Activated effector memory CD4-positive, alpha-beta T cell treated with anti-CD3 and anti-CD28 coated beads, Interleukin-2, amount 50 U/mL, for 16 hours (primary cell): ENCODE measurements around the gene GSS.
"Not testable (repeated sequence)": the region's sequence is repeated elsewhere in the genome, so short reads cannot be mapped to it uniquely, and the experiment has no call there.

ENCODE experiments used
- DNase-seq: peaks from one replicate; pipeline ENCODE4 v3.0.0-alpha.2; 2020

The GSS gene

DNA sequence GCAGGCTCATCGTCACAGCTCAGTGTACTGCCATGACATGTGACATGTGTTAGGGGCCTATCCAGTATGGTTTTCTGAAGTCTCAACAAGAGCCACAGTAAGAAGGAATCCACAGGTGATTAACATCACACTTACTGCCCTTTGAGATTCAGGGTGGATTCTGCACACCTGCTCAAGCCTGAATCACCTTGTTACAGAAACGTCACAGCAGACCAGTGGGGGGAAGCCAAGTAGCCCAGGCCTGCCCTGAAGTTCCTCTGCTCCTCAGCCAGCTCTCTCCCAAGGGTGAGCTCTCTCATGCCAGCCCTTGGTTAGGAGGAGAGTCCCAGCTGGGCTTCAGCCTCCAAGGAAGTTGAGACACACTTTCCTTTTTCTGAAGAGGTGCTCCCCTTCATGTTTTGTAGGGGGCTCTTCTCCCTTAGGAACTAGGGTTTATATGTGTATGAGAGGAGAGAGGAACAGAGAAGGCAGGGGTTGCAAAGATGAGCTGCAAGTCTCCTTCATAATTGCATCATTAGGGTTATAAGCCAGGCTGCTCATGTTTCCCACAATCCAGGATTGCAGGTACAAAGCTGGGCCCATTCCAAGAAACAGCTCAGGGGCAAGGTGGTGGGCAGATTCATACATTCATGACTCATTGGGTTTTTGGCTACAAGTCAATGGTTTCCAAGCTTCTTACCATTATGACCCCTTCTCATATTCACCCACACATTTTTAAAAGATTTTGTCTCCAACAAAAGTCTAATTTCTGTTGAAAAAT is 11.6 kb downstream of the GSS start:
- no peak for DNase-seq

- no peak for DNase-seq
These were observed 13.3 kb downstream of the GSS start for GRCh38 chr20:34942301-34942700.

GRCh38 chr20:34941226-34941625 is 14.4 kb downstream of the GSS start:
- no peak for DNase-seq

- DNase-seq: no peak
These were observed 15.5 kb downstream of the GSS start for GRCh38 chr20:34940081-34940481.

DNA sequence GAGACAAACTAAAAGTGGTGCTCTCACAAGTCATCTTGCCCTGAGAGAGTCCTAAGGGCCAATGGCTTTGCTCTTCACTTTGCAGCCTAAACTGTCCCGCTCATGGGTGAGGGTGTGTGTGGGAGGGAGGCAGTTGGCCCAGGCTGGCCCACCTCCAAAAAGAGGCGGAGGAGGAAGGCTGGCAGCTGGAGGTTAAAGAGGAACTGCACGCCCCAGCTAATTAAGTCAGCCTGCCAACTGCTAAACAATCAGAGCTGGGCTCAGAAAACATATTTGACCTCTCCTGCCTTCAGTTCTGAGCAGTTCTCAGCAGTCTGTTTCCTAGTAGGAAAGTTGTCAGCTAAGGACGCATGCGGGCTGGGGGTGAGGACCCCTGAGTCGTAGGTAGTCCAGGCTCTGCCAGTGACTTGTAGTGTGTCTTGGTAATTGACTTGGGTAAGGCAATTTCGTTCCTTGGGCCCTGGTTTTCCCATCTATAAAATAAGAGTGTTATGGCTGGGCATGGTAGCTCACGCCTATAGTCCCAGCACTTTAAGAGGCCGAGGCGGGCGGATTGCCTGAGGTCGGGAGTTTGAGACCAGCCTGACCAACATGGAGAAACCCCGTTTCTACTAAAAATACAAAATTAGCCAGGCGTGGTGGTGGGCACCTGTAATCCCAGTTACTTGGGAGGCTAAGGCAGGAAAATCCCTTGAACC is 17.0 kb downstream of the GSS start:
- DNase-seq: no peak

- no peak for DNase-seq
These were observed 23.8 kb downstream of the GSS start for GRCh38 chr20:34931771-34932170.

- DNase-seq: no peak
These were observed 27.2 kb downstream of the GSS start for GRCh38 chr20:34928411-34928810.

DNA sequence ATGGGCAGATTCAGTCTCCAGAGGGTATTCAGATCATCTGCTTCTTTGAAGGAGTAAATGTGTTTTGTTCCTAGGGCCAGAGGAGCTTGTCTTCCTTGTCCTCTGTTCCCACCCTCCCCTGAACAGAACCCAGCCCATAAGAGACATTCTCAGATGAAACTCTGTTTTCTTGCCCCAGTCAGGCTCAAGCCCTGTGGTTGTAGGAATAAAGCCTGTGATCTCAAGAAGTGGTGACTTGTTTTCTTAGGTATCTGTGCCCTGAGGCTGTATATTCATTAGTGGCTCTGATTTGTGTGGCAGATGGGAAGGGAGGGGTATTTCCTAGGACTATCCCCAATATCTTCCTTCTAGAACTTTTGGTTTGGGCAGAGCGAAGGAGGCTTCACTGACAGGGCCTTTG is 27.9 kb downstream of the GSS start:
- DNase-seq: no peak

- DNase-seq: no peak
These were observed 29.0 kb downstream of the GSS start for GRCh38 chr20:34926581-34926980.

DNA sequence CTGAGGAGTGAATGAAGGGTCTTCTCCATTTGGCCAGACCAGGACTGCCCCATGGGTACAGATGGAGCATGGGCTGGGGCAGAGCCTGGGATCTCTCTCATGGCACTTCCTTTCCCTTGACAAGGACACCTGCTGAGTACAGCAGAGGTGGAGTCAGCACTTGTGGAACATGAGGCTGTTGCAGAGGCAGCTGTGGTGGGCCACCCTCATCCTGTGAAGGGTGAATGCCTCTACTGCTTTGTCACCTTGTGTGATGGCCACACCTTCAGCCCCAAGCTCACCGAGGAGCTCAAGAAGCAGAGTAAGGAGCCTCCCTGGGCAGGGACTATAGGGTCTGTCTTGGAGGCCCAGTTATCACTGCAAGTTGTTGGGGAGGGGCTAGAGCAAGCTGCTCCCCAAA is 29.6 kb downstream of the GSS start:
- DNase-seq: no peak

- no peak for DNase-seq
These were observed 30.3 kb downstream of the GSS start for GRCh38 chr20:34925341-34925740.

GRCh38 chr20:34923414-34923813 is 32.2 kb downstream of the GSS start:
- DNase-seq: no peak

DNA sequence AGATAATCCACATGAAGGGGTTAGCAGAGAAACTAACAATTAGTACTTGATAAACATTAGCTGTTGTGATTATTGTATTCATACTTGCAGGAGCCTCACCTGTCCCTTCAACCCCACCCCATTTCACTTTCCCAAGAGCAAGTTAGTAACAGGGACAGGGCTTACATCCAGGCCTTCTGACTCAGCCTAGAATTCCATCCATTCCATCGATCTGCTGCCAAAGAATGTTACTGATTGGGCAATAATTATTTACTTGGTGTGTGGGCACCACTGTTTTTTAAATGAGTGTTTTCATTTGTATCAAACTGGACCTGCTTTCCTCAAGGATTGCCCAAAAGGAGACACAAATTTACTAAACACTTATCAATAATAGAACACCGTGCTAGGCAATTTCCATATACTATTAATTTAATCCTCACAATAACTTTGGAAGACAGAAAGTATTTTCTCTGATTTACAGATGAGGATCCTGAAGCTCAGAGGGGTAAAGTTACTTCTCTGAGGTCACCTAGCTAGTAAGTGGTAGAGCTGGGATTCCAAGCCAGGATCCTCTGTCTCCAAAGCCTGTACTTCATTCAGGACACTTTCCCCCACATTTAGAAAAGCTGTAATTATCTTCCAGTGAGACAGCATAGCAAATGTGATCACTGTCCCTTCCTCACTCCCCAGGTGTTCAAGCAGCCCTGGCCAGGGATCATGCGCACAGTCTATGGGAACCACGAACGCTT is 32.8 kb downstream of the GSS start:
- no peak for DNase-seq

GRCh38 chr20:34921436-34921835 is 34.2 kb downstream of the GSS start:
- DNase-seq: no peak

- DNase-seq: no peak
These were observed 35.6 kb downstream of the GSS start for GRCh38 chr20:34920055-34920454.

GRCh38 chr20:34916774-34917354 is 38.7 kb downstream of the GSS start:
- no peak for DNase-seq

DNA sequence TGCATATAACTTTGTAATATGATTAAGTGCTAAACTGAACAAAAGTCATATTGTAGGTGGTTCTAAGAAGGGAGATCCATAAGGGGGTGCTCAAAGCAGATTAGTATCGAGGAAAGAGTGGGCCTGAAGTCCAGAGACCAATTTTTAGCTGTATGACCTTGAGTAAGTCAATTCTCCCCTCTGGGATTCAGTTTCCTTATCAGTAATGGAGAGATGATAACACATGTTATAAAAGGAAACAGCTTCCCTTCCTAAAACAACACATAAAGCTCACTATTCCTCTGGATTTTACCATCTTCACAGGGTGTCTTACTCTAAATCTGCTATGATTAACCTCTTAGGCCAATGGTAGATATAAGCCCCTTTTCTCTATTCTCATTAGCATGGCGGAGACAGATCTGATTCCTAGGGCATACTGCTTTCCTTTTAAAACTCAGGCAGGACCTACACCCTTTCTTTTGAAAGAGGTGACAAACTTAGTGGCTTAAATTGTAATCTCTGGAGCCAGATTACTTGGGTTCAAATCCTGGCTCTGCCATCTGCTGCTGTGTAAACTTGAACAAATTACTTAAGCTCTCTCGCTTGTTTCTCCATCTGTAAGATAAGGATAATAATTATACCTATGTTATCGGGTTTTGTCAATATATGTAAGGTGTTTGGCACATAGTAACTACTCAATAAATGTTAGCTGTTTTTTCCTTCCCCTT is 39.7 kb downstream of the GSS start:
- DNase-seq: no peak

GRCh38 chr20:34915131-34915530 is 40.5 kb downstream of the GSS start:
- no peak for DNase-seq

- no peak for DNase-seq
These were observed 47.8 kb downstream of the GSS start for GRCh38 chr20:34907616-34908469.

DNA sequence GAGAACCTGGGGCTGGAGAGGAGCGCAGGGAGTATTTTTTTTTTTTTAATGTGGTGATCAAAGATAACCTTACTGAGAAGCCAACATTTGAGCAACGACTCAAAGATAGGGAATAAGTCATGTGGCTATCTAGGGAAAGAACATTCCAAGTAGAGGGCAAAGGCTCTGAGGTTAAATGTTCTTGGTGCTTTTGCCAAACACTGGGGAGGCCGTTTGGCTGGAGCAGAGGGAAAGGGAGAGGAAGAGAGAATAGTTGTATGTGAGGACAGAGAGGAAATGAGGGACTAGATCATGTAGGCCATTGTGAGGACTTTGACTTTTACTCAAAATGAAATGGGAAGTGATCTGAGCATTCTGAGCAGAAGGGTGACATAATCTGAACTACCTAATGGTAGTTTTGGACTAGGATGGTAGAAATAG is 51.4 kb downstream of the GSS start:
- DNase-seq: no peak

DNA sequence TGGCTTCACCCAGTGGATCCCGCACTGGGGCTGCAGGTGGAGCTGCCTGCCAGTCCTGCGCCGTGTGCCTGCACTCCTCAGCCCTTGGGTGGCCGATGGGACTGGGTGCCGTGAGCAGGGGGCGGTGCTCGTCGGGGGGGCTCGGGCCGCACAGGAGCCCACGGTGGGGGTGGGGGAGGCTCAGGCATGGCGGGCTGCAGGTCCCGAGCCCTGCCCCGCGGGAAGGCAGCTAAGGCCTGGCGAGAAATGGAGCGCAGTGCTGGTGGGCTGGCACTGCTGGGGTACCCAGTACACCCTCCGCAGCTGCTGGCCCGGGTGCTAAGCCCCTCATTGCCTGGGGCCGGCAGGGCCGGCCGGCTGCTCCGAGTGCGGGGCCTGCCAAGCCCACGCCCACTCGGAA is 56.9 kb downstream of the GSS start:
- DNase-seq: not testable (repeated sequence)

- DNase-seq: not testable (repeated sequence)
These were observed 57.5 kb downstream of the GSS start for GRCh38 chr20:34898129-34898528.
